SK-N-SH (cell line): Measurements from ENCODE around the gene OTOS. TPM values are rescaled to one million over a fixed set of nuclear protein-coding genes. Genes with fewer than 3 reads are reported as not detected.

Source experiments
- CTCF ChIA-PET: fragments of 300-600, 350-600 bp; formaldehyde crosslinking; extraction: SDS; loops from one replicate; lab custom pipeline; 2021; lab: Yijun Ruan, JAX
- POLR2A ChIA-PET: fragments of 350-600 bp; sonication (Branson Sonifier 250); formaldehyde crosslinking; extraction: SDS; loops from one replicate; lab custom pipeline; 2020; ENCODE audit warnings: antibody characterized with exemption, inconsistent platforms; lab: Yijun Ruan, JAX
- DNase-seq: peaks from one replicate; pipeline ENCODE4 v3.0.0; 2012
- H2AFZ ChIP-seq: fragments of 200-600 bp; sonication (generic); 2 replicates; pipeline ENCODE4 v1.8.1; 2016; ENCODE audit warnings: antibody characterized with exemption, mild to moderate bottlenecking, low read depth
- H3F3A ChIP-seq: fragments of 200-600 bp; sonication (generic); replicated peaks from 2 replicates; pipeline ENCODE3; 2016; ENCODE audit warnings: antibody characterized with exemption, mild to moderate bottlenecking; ENCODE audit not compliant: insufficient read depth
- H3K27ac ChIP-seq, 2 experiments: fragments of 200-500 bp in 1 of 2; fragments of 200-600 bp in 1 of 2; sonication (Bioruptor generic) in 1 of 2; sonication (generic), shearing (Covaris generic) in 1 of 2; 2 replicates each; pipeline versions ENCODE4 v1.5.1 to v1.6.1; 2014 to 2016; ENCODE audit warnings: low read depth in 2 of 2, inconsistent platforms in 1 of 2, low read length in 1 of 2, mild to moderate bottlenecking in 1 of 2, mixed read lengths in 1 of 2
- H3K27me3 ChIP-seq: fragments of 200-600 bp; sonication (generic), shearing (Covaris generic); 2 replicates; pipeline ENCODE4 v1.6.1; 2016; ENCODE audit warnings: mixed run types; ENCODE audit not compliant: insufficient read depth
- H3K36me3 ChIP-seq, 2 experiments: fragments of 200-500 bp in 1 of 2; fragments of 200-600 bp in 1 of 2; sonication (Bioruptor generic) in 1 of 2; sonication (generic) in 1 of 2; replicated peaks in 1 of 2; 2 replicates each; pipeline versions ENCODE3 to v1.5.1; 2014 to 2016; ENCODE audit warnings: low read length in 1 of 2, mild to moderate bottlenecking in 1 of 2; ENCODE audit not compliant: insufficient read depth in 2 of 2, control insufficient read depth in 1 of 2
- H3K4me1 ChIP-seq, 2 experiments: fragments of 200-500 bp in 1 of 2; fragments of 200-600 bp in 1 of 2; sonication (Bioruptor generic) in 1 of 2; sonication (generic), shearing (Covaris generic) in 1 of 2; 2 replicates each; pipeline versions ENCODE4 v1.5.1 to v1.6.1; 2014 to 2016; ENCODE audit warnings: low read depth in 1 of 2, low read length in 1 of 2, mixed run types in 1 of 2; ENCODE audit not compliant: insufficient read depth in 2 of 2, control insufficient read depth in 1 of 2
- H3K4me2 ChIP-seq: fragments of 200-600 bp; sonication (generic), shearing (Covaris generic); 2 replicates; pipeline ENCODE4 v1.6.1; 2017; ENCODE audit warnings: mixed run types
- H3K4me3 ChIP-seq, 2 experiments: fragments of 200-500 bp in 1 of 2; fragments of 200-600 bp in 1 of 2; sonication (Bioruptor generic) in 1 of 2; sonication (generic), shearing (Covaris generic) in 1 of 2; 2 replicates each; pipeline versions ENCODE4 v1.5.1 to v1.8.1; 2014 to 2016; ENCODE audit warnings: low read depth in 2 of 2, inconsistent platforms in 1 of 2, low read length in 1 of 2, mild to moderate bottlenecking in 1 of 2, mixed read lengths in 1 of 2, moderate library complexity in 1 of 2
- H3K79me2 ChIP-seq: fragments of 200-600 bp; sonication (generic); 2 replicates; pipeline ENCODE4 v1.8.1; 2017; ENCODE audit warnings: mild to moderate bottlenecking; ENCODE audit not compliant: insufficient read depth
- H3K9ac ChIP-seq: fragments of 200-600 bp; sonication (generic); 2 replicates; pipeline ENCODE4 v1.6.1; 2017; ENCODE audit warnings: mixed run types
- H3K9me2 ChIP-seq: fragments of 200-600 bp; sonication (generic); 2 replicates; pipeline ENCODE4 v1.6.1; 2017; ENCODE audit warnings: mixed run types
- H3K9me3 ChIP-seq: fragments of 200-600 bp; sonication (generic); 2 replicates; pipeline ENCODE4 v1.6.1; 2017; ENCODE audit warnings: mixed run types, mild to moderate bottlenecking, moderate library complexity
- H4K20me1 ChIP-seq: fragments of 200-600 bp; sonication (generic); 2 replicates; pipeline ENCODE4 v1.6.1; 2017; ENCODE audit warnings: mild to moderate bottlenecking, mixed run types; ENCODE audit not compliant: insufficient read depth
- CTCF ChIP-seq: fragments of 200-600 bp; sonication (generic); IDR thresholded peaks from 2 replicates; pipeline ENCODE4 v1.6.1; 2017; ENCODE audit warnings: antibody characterized with exemption, mild to moderate bottlenecking, moderate library complexity
- ELF1 ChIP-seq: IDR thresholded peaks from 2 replicates; pipeline ENCODE4 v1.4.0; 2012
- EZH2phosphoT487 ChIP-seq: fragments of 200-600 bp; sonication (generic); IDR thresholded peaks from 2 replicates; pipeline ENCODE4 v1.6.1; 2017; ENCODE audit warnings: low read depth, mixed run types, mild to moderate bottlenecking, antibody characterized with exemption, moderate library complexity, borderline replicate concordance
- FOXM1 ChIP-seq: IDR thresholded peaks from 2 replicates; pipeline ENCODE4 v1.4.0; 2012; ENCODE audit warnings: low read depth, mild to moderate bottlenecking
- IRF3 ChIP-seq: fragments of 150-350 bp; IDR thresholded peaks from 2 replicates; pipeline ENCODE4 v1.6.1; 2016; ENCODE audit warnings: mild to moderate bottlenecking, low read depth, low read length
- JUND ChIP-seq: IDR thresholded peaks from 2 replicates; pipeline ENCODE4 v1.4.0; 2012
- MXI1 ChIP-seq: IDR thresholded peaks from 2 replicates; pipeline ENCODE4 v1.6.1; 2012; ENCODE audit warnings: mild to moderate bottlenecking, low read depth, low read length, improper control_type of control experiment
- NFIC ChIP-seq: IDR thresholded peaks from 2 replicates; pipeline ENCODE4 v1.4.0; 2012; ENCODE audit warnings: borderline replicate concordance
- NRF1 ChIP-seq: IDR thresholded peaks from 2 replicates; pipeline ENCODE4 v1.6.1; 2012; ENCODE audit warnings: low read depth, mild to moderate bottlenecking, low read length
- RCOR1 ChIP-seq: fragments of 150-350 bp; IDR thresholded peaks from 2 replicates; pipeline ENCODE4 v1.6.1; 2017; ENCODE audit warnings: antibody characterized with exemption, low read length
- REST ChIP-seq: IDR thresholded peaks from 2 replicates; pipeline ENCODE4 v1.6.1; 2012; ENCODE audit warnings: mild to moderate bottlenecking, low read depth, low read length, moderate library complexity
- RFX5 ChIP-seq: IDR thresholded peaks from 2 replicates; pipeline ENCODE4 v1.6.1; 2012; ENCODE audit warnings: mild to moderate bottlenecking, improper control_type of control experiment, low read length
- RXRA ChIP-seq: IDR thresholded peaks from 2 replicates; pipeline ENCODE4 v1.4.0; 2012; ENCODE audit warnings: low read depth, mild to moderate bottlenecking, borderline replicate concordance
- SIN3A ChIP-seq: IDR thresholded peaks from 2 replicates; pipeline ENCODE4 v1.6.1; 2012; ENCODE audit warnings: low read depth, mild to moderate bottlenecking, low read length, moderate library complexity, borderline replicate concordance
- SMC3 ChIP-seq: IDR thresholded peaks from 2 replicates; pipeline ENCODE4 v1.6.1; 2012; ENCODE audit warnings: low read depth, low read length, improper control_type of control experiment
- TAF1 ChIP-seq: IDR thresholded peaks from 2 replicates; pipeline ENCODE4 v1.6.1; 2012; ENCODE audit warnings: low read depth, mild to moderate bottlenecking, low read length, moderate library complexity, borderline replicate concordance
- USF2 ChIP-seq: fragments of 150-350 bp; IDR thresholded peaks from 2 replicates; pipeline ENCODE4 v1.6.1; 2017; ENCODE audit warnings: antibody characterized with exemption, low read length, low read depth, borderline replicate concordance
- YY1 ChIP-seq: IDR thresholded peaks from 2 replicates; pipeline ENCODE4 v1.4.0; 2012; ENCODE audit warnings: low read depth, mild to moderate bottlenecking
- ZBTB33 ChIP-seq: IDR thresholded peaks from 2 replicates; pipeline ENCODE4 v1.4.0; 2012; ENCODE audit warnings: low read depth, borderline replicate concordance
- WGBS: methylation state at CpG from one replicate; pipeline ENCODE4 v1.1.6; 2017; ENCODE audit warnings: low lambda C conversion rate; 5-methylcytosine and 5-hydroxymethylcytosine counted together
- polyA plus RNA-seq, 3 experiments: library from polyadenylated mRNA; depleted of rRNA; stranded (reverse); fragments of >200 nt; gene quantifications; 2 replicates each; pipeline ENCODE4 v1.2.3, GENCODE V29; 2012

OTOS gene
- polyA plus RNA-seq, 1 of the 3 experiments (the other 2 are of a cell fraction) = not detected

- TF ChIP-seq REST = no peak
Observed at GRCh38 chr2:240121190-240121589, 19.3 kb downstream of the OTOS start (continued).

- H3K36me3 ChIP-seq = no peaks in the 10 kb centered on the region
- no peak overlapping the region for H3K9ac ChIP-seq
- no peaks in the 10 kb centered on the region for H3F3A ChIP-seq
- no peak overlapping the region for H2AFZ ChIP-seq
- WGBS = 37% methylated on average over 6 of the region's 6 CpGs
- H3K27me3 ChIP-seq = peaks cover 5% of the 10 kb centered on the region; the same call in 1 of the 2 replicates
- no peaks in the 10 kb centered on the region for H3K4me1 ChIP-seq
- no peak for DNase-seq
- H3K79me2 ChIP-seq = no peaks in the 10 kb centered on the region
- H3K4me3 ChIP-seq = no peak overlapping the region
- no peaks in the 10 kb centered on the region for H3K9me2 ChIP-seq
- CTCF ChIA-PET = interaction anchor here (0.6 to 3.6 kb wide), 5 partner anchors 30 to 213 kb away, joined by 3 to 12 read pairs (median 3); no protein-coding TSS in a partner anchor
- TF ChIP-seq NFIC (no peak), EZH2phosphoT487 (no peak), SIN3A (no peak), YY1 (no peak), CTCF (no peak), FOXM1 (no peak), NRF1 (no peak), MXI1 (no peak), ZBTB33 (no peak), ELF1 (no peak), USF2 (no peak), IRF3 (no peak), TAF1 (no peak), SMC3 (no peak), JUND (no peak), RFX5 (no peak), RXRA (no peak), RCOR1 (no peak)
- H3K27ac ChIP-seq = no peak overlapping the region
- POLR2A ChIA-PET = no interaction called here
- no peak overlapping the region for H3K4me2 ChIP-seq
- H4K20me1 ChIP-seq = no peaks in the 10 kb centered on the region
- H3K9me3 ChIP-seq = no peaks in the 10 kb centered on the region; the same call in 1 of the 2 replicates
Observed at GRCh38 chr2:240114233-240114632, 26.2 kb downstream of the OTOS start.
